ENCODE results near the gene BSPH1.
"Not testable (repeated sequence)": the region's sequence is repeated elsewhere in the genome, so short reads cannot be mapped to it uniquely, and the experiment has no call there.

The BSPH1 gene

GRCh38 chr19:47992070-47992469, at the start of gene BSPH1:
TSS of gene BSPH1 (minus strand) at chr19:47992170. CDS start at chr19:47992081, 89 bp downstream.
- no peak for DNase-seq

DNA sequence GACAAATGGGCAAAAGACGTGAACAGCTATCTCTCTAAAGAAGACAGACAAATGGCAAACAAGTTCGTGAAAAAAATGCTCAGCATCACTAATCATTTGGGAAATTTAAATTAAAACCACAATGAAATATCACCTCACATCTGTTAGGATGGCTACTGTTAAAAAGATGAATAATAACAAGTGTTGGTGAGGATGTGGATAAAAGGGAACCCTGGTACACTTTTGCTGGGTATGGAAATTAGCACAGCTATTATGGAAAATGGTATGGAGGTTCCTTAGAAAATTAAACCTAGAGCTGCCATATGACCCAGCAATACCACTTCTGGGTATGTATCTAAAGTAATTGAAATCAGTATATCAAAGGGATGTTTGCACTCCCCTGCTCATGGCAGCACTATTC, 44.8 kb upstream of the BSPH1 start:
- DNase-seq = no peak

GRCh38 chr19:48033604-48034003, 41.6 kb upstream of the BSPH1 start:
- DNase-seq = no peak

DNA sequence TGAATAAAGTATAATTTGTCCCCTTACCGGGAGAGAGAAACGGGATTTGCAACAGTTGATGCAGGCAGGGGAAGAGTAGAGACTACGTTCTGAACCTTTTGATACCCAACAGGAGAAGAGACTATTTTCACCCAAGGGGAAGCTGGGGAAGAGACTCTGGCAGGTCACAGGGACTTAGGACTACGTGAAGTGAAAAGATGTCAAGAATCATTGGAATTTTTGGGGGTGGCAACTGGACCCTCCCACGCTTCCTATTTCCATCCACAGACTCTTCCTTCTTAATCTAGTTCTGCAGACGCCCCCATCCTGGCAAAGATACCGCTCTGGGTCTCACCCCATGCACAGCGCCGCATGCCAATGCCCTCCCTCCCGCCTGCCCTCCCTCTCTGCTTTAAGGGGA, 38.1 kb upstream of the BSPH1 start:
- no peak for DNase-seq

- no peak for DNase-seq
Observed at GRCh38 chr19:48029431-48029830, 37.5 kb upstream of the BSPH1 start.

GRCh38 chr19:48025480-48025879, 33.5 kb upstream of the BSPH1 start:
- no peak for DNase-seq

DNA sequence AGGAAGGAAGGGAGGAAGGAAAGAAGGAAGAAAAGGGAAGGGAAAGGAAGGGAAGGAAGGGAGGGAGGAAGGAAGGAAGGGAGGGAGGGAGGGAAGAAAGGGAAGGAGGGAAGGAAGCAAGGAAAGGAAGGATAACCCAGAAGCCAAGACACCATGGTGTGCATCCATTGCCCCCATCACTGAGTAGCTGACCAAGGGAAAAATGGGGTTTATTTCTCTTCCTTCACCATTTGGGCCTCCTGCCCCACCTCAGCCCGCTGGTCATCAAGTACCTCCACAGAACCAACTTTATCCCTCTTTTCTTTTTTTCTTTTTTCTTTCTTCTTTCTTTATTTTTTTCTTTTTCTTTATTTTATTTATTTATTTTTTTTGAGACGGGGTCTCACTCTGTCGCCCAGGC, 31.5 kb upstream of the BSPH1 start:
- no peak for DNase-seq

DNA sequence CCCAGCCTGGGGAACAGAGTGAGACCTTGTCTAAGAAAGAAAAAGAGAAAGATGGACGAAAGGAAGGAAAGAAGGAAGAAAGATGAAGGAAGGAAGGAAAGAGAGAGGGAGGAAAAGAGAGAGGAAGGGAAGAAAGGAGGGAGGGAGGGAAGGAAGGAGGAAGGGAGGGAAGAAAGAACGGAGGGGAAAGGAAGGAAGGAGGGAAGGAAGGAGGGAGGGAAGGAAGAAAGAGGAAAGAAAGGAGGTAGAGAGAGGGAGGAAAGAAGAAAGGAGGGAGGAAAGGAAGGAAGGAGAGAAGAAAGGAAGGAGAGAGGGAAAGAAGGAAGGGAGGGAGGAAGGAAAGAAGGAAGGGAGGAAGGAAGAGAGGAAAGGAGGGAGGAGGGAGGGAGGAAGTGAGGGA, 31.0 kb upstream of the BSPH1 start:
- DNase-seq = no peak

- DNase-seq = no peak
Observed at GRCh38 chr19:48020686-48021085, 28.7 kb upstream of the BSPH1 start.

GRCh38 chr19:48010932-48011758, 19.2 kb upstream of the BSPH1 start:
- DNase-seq = no peak

DNA sequence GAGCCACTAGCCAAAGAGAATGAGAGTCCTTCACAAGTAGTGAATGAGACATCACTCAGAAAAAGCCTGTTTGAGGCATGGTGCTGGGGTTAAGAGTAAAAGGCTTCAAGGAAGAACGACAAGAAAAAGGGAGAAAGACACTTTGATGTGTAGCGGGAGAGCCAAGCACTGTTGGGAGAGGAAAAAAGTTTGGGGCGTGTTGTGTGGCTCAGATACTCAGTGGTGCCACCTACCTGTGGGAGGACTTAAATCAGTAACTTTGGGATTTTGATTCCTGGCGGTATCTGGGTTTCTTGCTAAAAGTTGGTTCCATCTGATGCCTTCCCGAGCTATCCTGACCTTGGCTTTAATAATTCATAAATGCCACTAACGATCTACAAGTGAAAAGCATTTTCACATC, 14.8 kb upstream of the BSPH1 start:
- DNase-seq = no peak

DNA sequence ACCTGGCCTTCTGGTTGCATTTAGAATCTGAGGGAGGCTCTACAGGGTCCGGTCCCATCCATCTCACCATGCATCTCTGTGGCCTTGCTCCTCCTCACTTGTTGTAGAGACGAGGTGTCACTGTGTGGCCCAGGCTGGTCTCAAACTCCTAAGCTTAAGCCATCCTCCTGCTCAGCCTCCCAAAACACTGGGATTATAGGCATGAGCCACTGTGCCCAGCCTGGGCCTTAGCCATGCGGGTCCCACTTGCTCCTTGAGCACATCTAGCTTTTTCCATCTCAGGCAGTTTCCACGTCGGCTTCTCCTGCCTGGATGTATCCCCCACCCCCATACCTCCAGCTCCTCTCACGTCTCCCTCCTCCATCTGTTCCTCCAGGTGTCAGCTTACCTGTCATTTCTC, 12.3 kb upstream of the BSPH1 start:
- no peak for DNase-seq

- no peak for DNase-seq
Observed at GRCh38 chr19:48000846-48001245, 8.9 kb upstream of the BSPH1 start.

DNA sequence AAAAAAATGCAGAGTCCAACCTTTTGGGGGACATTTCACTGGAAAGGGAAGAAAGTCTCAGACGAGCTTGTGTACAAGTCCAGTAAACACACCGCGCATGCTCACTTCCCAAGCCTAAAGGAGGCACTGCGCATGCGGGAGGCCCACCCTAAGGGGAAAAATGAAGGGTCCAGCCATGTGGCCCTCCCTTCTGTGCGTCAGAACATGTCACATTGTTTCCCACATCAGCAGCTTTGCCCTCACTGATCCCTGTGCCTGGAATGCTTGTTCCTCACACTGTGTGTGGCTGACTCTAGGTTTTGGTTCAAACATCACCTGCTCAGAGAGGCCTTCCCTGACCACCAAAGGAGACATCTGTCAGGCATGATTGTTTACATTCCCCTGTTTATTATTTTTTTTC, 6.8 kb upstream of the BSPH1 start:
- DNase-seq = no peak

GRCh38 chr19:47996230-47996727, 4.3 kb upstream of the BSPH1 start:
- no peak for DNase-seq

- no peak for DNase-seq
Observed at GRCh38 chr19:47994209-47994802, 2.3 kb upstream of the BSPH1 start, which contains the start of gene ELSPBP1. TSS of gene ELSPBP1 (plus strand) at chr19:47994632. CDS start at chr19:48008668, 14,036 bp downstream.

GRCh38 chr19:47991191-47991808, 670 bp downstream of the BSPH1 start:
- no peak for DNase-seq

DNA sequence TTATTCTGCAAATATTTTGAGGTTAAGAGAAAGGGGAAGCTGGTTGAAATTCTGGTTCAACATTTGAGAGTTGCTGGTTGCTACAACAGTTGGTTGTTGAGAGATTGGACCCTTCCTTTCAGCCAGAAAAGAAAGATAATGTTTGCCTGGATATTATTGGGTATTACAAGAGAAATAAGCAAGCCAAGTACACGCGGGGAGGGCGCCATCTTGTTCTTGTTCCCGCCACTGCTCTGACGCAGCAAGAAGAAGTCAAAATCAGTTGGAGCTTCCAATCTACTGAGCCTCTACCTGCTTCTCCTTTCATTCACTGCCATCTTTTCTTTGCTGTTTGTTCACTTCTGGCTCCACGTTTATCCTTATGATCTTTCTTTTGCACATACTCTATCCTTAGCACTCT, 18.4 kb downstream of the BSPH1 start:
- no peak for DNase-seq

DNA sequence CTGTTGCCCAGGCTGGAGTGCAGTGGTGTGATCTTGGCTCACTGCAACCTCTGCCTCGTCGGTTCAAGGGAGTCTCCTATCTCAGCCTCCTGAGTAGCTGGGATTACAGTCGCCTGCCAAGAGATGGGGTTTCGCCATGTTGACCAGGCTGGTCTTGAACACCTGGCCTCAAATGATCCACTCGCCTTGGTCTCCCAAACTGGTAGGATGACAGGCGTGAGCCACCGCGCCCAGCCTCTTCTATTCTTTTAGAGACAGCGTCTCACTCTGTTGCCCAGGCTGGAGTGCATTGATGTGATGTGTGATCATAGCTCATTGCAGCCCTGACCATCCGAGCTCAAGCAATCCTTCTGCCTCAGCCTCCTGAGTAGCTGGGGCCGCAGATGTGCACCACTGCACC, 36.0 kb downstream of the BSPH1 start:
- DNase-seq = not testable (repeated sequence)

GRCh38 chr19:47952132-47952531, 39.8 kb downstream of the BSPH1 start:
- not testable (repeated sequence) for DNase-seq

DNA sequence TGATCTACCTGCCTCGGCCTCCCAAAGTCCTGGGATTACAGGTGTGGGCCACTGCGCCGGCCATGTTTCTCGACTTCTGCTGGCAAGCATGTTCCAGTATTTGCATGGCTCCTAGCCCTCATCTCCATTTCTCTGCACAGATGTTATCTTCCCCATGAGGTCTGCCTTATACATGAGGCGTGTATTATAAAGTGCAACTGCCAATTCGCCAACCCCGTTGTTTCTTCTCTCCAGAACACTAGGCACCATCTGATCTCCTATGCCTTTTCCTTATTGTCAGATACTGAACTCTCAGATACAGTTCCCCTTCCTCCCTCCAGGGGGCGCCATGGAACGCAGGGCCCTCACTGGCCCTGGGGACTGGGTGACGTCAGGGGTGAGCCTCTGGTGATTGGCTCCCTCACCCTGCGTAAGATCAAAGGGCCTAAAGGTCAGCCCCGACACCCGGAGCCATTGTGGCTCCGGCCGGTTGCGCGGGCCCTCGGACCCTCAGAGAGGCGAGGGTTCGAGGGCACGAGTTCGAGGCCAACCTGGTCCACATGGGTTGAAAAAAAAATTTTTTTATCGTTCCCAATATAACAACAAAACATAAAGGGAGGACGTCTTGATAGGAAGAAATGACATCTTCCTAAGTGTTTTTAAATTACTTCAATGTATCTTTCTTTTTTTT, 42.0 kb downstream of the BSPH1 start:
- DNase-seq = not testable (repeated sequence)

DNA sequence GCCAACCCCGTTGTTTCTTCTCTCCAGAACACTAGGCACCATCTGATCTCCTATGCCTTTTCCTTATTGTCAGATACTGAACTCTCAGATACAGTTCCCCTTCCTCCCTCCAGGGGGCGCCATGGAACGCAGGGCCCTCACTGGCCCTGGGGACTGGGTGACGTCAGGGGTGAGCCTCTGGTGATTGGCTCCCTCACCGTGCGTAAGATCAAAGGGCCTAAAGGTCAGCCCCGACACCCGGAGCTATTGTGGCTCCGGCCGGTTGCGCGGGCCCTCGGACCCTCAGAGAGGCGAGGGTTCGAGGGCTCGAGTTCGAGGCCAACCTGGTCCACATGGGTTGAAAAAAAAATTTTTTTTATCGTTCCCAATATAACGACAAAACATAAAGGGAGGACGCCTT, 63.4 kb downstream of the BSPH1 start:
- DNase-seq = not testable (repeated sequence)

DNA sequence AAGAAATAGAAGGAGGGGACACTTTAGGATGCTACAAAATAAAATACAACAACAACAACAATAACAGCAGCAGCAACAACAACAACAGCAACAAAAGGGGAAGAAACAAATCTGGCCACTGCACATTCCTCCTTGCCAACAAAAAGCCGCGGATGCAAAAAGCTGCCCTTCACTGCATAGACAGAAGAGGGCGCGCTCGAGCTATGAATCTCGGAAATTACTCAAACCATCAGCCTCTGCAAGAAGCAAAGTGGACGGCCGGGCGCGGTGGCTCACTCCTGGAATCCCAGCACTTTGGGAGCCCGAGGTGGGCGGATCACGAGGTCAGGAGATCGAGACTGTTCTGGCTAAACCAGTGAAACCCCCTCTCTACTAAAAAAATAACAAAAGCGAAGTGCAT, 71.9 kb downstream of the BSPH1 start:
- DNase-seq = not testable (repeated sequence)

Data from left hindlimb (tissue), 1 donor.